GM23248 (cell line): Measurements from ENCODE around the gene KEAP1. TPM values are rescaled to one million over a fixed set of nuclear protein-coding genes. Genes with fewer than 3 reads are reported as not detected.

Experiments used
- DNase-seq: peaks from one replicate; pipeline ENCODE4 v3.0.0-alpha.2; 2015
- H2AFZ ChIP-seq: fragments of 200-600 bp; sonication (generic); 2 replicates; pipeline ENCODE4 v1.6.1; 2016; ENCODE audit warnings: antibody characterized with exemption
- H3F3A ChIP-seq: fragments of 200-600 bp; sonication (generic); 2 replicates; pipeline ENCODE4 v1.6.1; 2016; ENCODE audit warnings: mild to moderate bottlenecking, antibody characterized with exemption, mixed run types; ENCODE audit not compliant: insufficient read depth
- H3K27ac ChIP-seq: fragments of 200-600 bp; sonication (generic); 2 replicates; pipeline ENCODE4 v1.5.1; 2016; ENCODE audit warnings: mild to moderate bottlenecking
- H3K27me3 ChIP-seq: fragments of 200-600 bp; sonication (generic); replicated peaks from 2 replicates; pipeline ENCODE4 v1.6.1; 2016; ENCODE audit warnings: mild to moderate bottlenecking; ENCODE audit not compliant: insufficient read depth
- H3K36me3 ChIP-seq: fragments of 200-600 bp; sonication (generic); 2 replicates; pipeline ENCODE4 v1.6.1; 2016; ENCODE audit warnings: low read depth, mild to moderate bottlenecking
- H3K4me1 ChIP-seq: fragments of 200-600 bp; sonication (generic); 2 replicates; pipeline ENCODE4 v1.6.1; 2016; ENCODE audit warnings: mild to moderate bottlenecking; ENCODE audit not compliant: insufficient read depth
- H3K4me2 ChIP-seq: fragments of 200-600 bp; sonication (generic); one replicate; pipeline ENCODE4 v1.6.1; 2016; ENCODE audit warnings: mild to moderate bottlenecking; ENCODE audit not compliant: unreplicated experiment
- H3K4me3 ChIP-seq: fragments of 200-600 bp; sonication (generic); 2 replicates; pipeline ENCODE4 v1.5.1; 2016; ENCODE audit warnings: mild to moderate bottlenecking
- H3K79me2 ChIP-seq: fragments of 200-600 bp; sonication (generic); 2 replicates; pipeline ENCODE4 v1.6.1; 2016; ENCODE audit warnings: mild to moderate bottlenecking; ENCODE audit not compliant: insufficient read depth
- H3K9ac ChIP-seq: fragments of 200-600 bp; sonication (generic); 2 replicates; pipeline ENCODE4 v1.6.1; 2016; ENCODE audit warnings: mild to moderate bottlenecking
- H3K9me2 ChIP-seq: fragments of 200-600 bp; sonication (generic); 2 replicates; pipeline ENCODE4 v1.6.1; 2016; ENCODE audit warnings: mixed run types, mild to moderate bottlenecking, moderate library complexity; ENCODE audit not compliant: insufficient read depth
- H3K9me3 ChIP-seq: fragments of 200-600 bp; sonication (generic); one replicate; pipeline ENCODE4 v1.6.1; 2017; ENCODE audit warnings: low read depth
- H4K20me1 ChIP-seq: fragments of 200-600 bp; sonication (generic); 2 replicates; pipeline ENCODE4 v1.6.0; 2016; ENCODE audit not compliant: insufficient read depth
- EZH2 ChIP-seq: fragments of 200-600 bp; sonication (generic); IDR thresholded peaks from 2 replicates; pipeline ENCODE4 v1.6.1; 2018; ENCODE audit warnings: antibody characterized with exemption, mild to moderate bottlenecking; ENCODE audit not compliant: insufficient read depth, poor library complexity, severe bottlenecking
- EZH2phosphoT487 ChIP-seq: fragments of 200-600 bp; sonication (generic); IDR thresholded peaks from 2 replicates; pipeline ENCODE4 v1.6.1; 2018; ENCODE audit warnings: antibody characterized with exemption, moderate library complexity, mild to moderate bottlenecking, low read depth; ENCODE audit not compliant: insufficient read depth
- WGBS, 2 experiments: methylation state at CpG; one replicate each; pipeline ENCODE4 v1.1.6; 2015 to 2017; ENCODE audit warnings: low lambda C conversion rate in 2 of 2, low coverage in 1 of 2; ENCODE audit errors: missing lambda C conversion rate in 2 of 2; 5-methylcytosine and 5-hydroxymethylcytosine counted together
- in situ Hi-C: fragments of 300-500 bp; cut with MboI; formaldehyde crosslinking; loops from 2 replicates; pipeline ENCODE4 v1.15.0; 2020
- polyA plus RNA-seq: library from polyadenylated mRNA; unstranded; fragments of >200 nt; fragmentation: Nextera tagmentation; extraction: Ambion mirVana; gene quantifications from 2 replicates; pipeline ENCODE4 v1.2.1, GENCODE V29; 2016
- total RNA-seq: library from RNA; depleted of rRNA; stranded (reverse); fragments of >200 nt; shearing (Covaris generic); gene quantifications from 2 replicates; pipeline ENCODE4 v1.2.3, GENCODE V29; 2014

KEAP1 gene
- total and polyA plus RNA-seq, 2 experiments from 2014 or later: 81.5 to 99.5 TPM

GRCh38 chr19:10550336-10550735, 47.2 kb upstream of the KEAP1 start:
- no peak overlapping the region for H3K4me2 ChIP-seq
- no peaks in the 10 kb centered on the region for H4K20me1 ChIP-seq
- H3K4me1 ChIP-seq: no peaks in the 10 kb centered on the region
- no peak overlapping the region for H3K9ac ChIP-seq
- H3K9me2 ChIP-seq: no peaks in the 10 kb centered on the region
- in situ Hi-C loops: no loop called here
- H2AFZ ChIP-seq: no peak overlapping the region
- no peaks in the 10 kb centered on the region for H3K27me3 ChIP-seq
- H3K79me2 ChIP-seq: peaks cover 10% of the 10 kb centered on the region
- no peaks in the 10 kb centered on the region for H3K9me3 ChIP-seq
- no peaks in the 10 kb centered on the region for H3F3A ChIP-seq
- 95 to 96% methylated on average over 5 to 6 of the region's 6 CpGs for WGBS, 2 experiments
- no peak overlapping the region for H3K4me3 ChIP-seq
- peaks cover 13% of the 10 kb centered on the region; the same call in 1 of the 2 replicates for H3K36me3 ChIP-seq
- TF ChIP-seq EZH2phosphoT487: no peak
- TF ChIP-seq EZH2: no peak
- DNase-seq: no peak
- H3K27ac ChIP-seq: no peak overlapping the region

- Histone ChIP-seq H3K9me2 (no peaks in the 10 kb centered on the region), H3K4me3 (no peak overlapping the region), H3F3A (no peaks in the 10 kb centered on the region), H3K79me2 (peaks cover 15% of the 10 kb centered on the region), H2AFZ (no peak overlapping the region), H3K27ac (no peak overlapping the region), H3K9ac (no peak overlapping the region), H3K9me3 (no peaks in the 10 kb centered on the region), H3K36me3 (peaks cover 13% of the 10 kb centered on the region; the same call in 1 of the 2 replicates), H3K4me2 (no peak overlapping the region), H4K20me1 (no peaks in the 10 kb centered on the region), H3K27me3 (no peaks in the 10 kb centered on the region), H3K4me1 (peaks cover 3% of the 10 kb centered on the region; the same call in 1 of the 2 replicates)
- no peak for TF ChIP-seq EZH2phosphoT487
- TF ChIP-seq EZH2: no peak
- WGBS, 2 experiments: 92% methylated on average over 7 of the region's 7 CpGs
- in situ Hi-C loops: no loop called here
- no peak for DNase-seq
Observed at GRCh38 chr19:10549733-10550132, 46.6 kb upstream of the KEAP1 start.

- no peak overlapping the region for H3K4me2 ChIP-seq
- H3K27me3 ChIP-seq: no peaks in the 10 kb centered on the region
- 95 to 97% methylated on average over 16 to 18 of the region's 18 CpGs for whole genome bisulfite sequencing, 2 experiments
- no peaks in the 10 kb centered on the region for H3F3A ChIP-seq
- in situ Hi-C loops: no loop called here
- no peak overlapping the region for H2AFZ ChIP-seq
- H3K4me1 ChIP-seq: peaks cover 6% of the 10 kb centered on the region; the same call in 1 of the 2 replicates
- peaks cover 13% of the 10 kb centered on the region; the same call in 1 of the 2 replicates for H3K36me3 ChIP-seq
- no peak overlapping the region for H3K9ac ChIP-seq
- no peaks in the 10 kb centered on the region for H4K20me1 ChIP-seq
- no peaks in the 10 kb centered on the region for H3K9me3 ChIP-seq
- no peak overlapping the region for H3K4me3 ChIP-seq
- no peaks in the 10 kb centered on the region for H3K9me2 ChIP-seq
- H3K27ac ChIP-seq: no peak overlapping the region
- H3K79me2 ChIP-seq: peaks cover 21% of the 10 kb centered on the region
- no peak for DNase-seq
- TF ChIP-seq EZH2: no peak
- TF ChIP-seq EZH2phosphoT487: no peak
Observed at GRCh38 chr19:10548746-10549276, 45.7 kb upstream of the KEAP1 start.

GRCh38 chr19:10546817-10547216, 43.7 kb upstream of the KEAP1 start:
- Histone ChIP-seq H3F3A (no peaks in the 10 kb centered on the region), H3K4me3 (no peak overlapping the region), H2AFZ (no peak overlapping the region), H3K27ac (no peak overlapping the region), H3K79me2 (peaks cover 21% of the 10 kb centered on the region), H3K4me1 (peaks cover 6% of the 10 kb centered on the region; the same call in 1 of the 2 replicates), H3K27me3 (no peaks in the 10 kb centered on the region), H3K9me3 (no peaks in the 10 kb centered on the region), H3K36me3 (no peaks in the 10 kb centered on the region), H4K20me1 (no peaks in the 10 kb centered on the region), H3K9ac (no peak overlapping the region), H3K9me2 (no peaks in the 10 kb centered on the region), H3K4me2 (no peak overlapping the region)
- in situ Hi-C loops: no loop called here
- no peak for DNase-seq
- WGBS, 2 experiments: 92 to 94% methylated on average over 12 to 17 of the region's 17 CpGs
- TF ChIP-seq EZH2: no peak
- TF ChIP-seq EZH2phosphoT487: no peak
